GM12878 (cell line): Measurements from ENCODE around the gene IGFLR1. TPM values are rescaled to one million over a fixed set of nuclear protein-coding genes. Genes with fewer than 3 reads are reported as not detected.

Experiments used
- ATAC-seq: fragments of 200-7000 bp; cut with Tn5 transposase; 3 replicates; pipeline ENCODE4 v1.9.1; 2020; ENCODE audit warnings: mild to moderate bottlenecking, moderate library complexity
- BruUV-seq: library from RNA; stranded (reverse); fragments of 400-500 nt; replicated peaks from 2 replicates; lab custom pipeline; 2021; lab: Mats Ljungman, UMichigan
- CTCF ChIA-PET: fragments of 300-600 bp; sonication (Branson Sonifier 250); formaldehyde crosslinking; extraction: SDS; loops from one replicate; lab custom pipeline; 2021; ENCODE audit warnings: inconsistent platforms; lab: Yijun Ruan, JAX
- POLR2A ChIA-PET: fragments of 350-600 bp; formaldehyde crosslinking; extraction: SDS; loops from one replicate; lab custom pipeline; 2021; ENCODE audit warnings: inconsistent platforms; lab: Charles Lee
- RAD21 ChIA-PET: fragments of 300-600 bp; sonication (Branson Sonifier 250); formaldehyde crosslinking; loops from one replicate; lab custom pipeline; 2023; ENCODE audit warnings: antibody characterized with exemption; ENCODE audit not compliant: unreplicated experiment; lab: Charles Lee
- SMC1A ChIA-PET: fragments of 300-600 bp; sonication (Branson Sonifier 250); formaldehyde crosslinking; loops from one replicate; lab custom pipeline; 2023; ENCODE audit not compliant: unreplicated experiment, uncharacterized antibody; lab: Charles Lee
- DNase-seq: peaks from one replicate; pipeline ENCODE4 v3.0.0-alpha.2; 2011; ENCODE audit warnings: low read depth, low spot score
- FAIRE-seq: peaks from 3 replicates; lab custom pipeline; 2011; peaks lifted over from hg19 to GRCh38; lab: Jason Lieb, UNC
- H2AFZ ChIP-seq: 2 replicates; pipeline ENCODE4 v1.6.0; 2011; ENCODE audit warnings: low read depth, low read length, control low read depth; ENCODE audit not compliant: control insufficient read depth
- H3K27ac ChIP-seq: 2 replicates; pipeline ENCODE4 v1.5.1; 2011; ENCODE audit warnings: control low read depth; ENCODE audit not compliant: control insufficient read depth, insufficient read depth
- H3K27me3 ChIP-seq, 2 experiments: replicated peaks in 1 of 2; 2 replicates each; pipeline versions ENCODE4 v1.6.0 to v1.6.1; 2011; ENCODE audit warnings: low read length in 1 of 2; ENCODE audit not compliant: control insufficient read depth in 2 of 2, insufficient read depth in 2 of 2
- H3K36me3 ChIP-seq, 2 experiments: 2 replicates each; pipeline ENCODE4 v1.5.1; 2011; ENCODE audit warnings: low read length in 1 of 2; ENCODE audit not compliant: control insufficient read depth in 2 of 2, insufficient read depth in 2 of 2
- H3K4me1 ChIP-seq: 2 replicates; pipeline ENCODE4 v1.6.1; 2011; ENCODE audit warnings: mild to moderate bottlenecking, low read length, moderate library complexity, mixed read lengths; ENCODE audit not compliant: control insufficient read depth, insufficient read depth
- H3K4me2 ChIP-seq: 2 replicates; pipeline ENCODE4 v1.6.0; 2011; ENCODE audit warnings: control low read depth; ENCODE audit not compliant: control insufficient read depth, insufficient read depth
- H3K4me3 ChIP-seq: fragments of 200-600 bp; sonication (generic); 2 replicates; pipeline ENCODE4 v1.5.1; 2016
- H3K79me2 ChIP-seq: 2 replicates; pipeline ENCODE4 v1.6.0; 2011; ENCODE audit warnings: low read length; ENCODE audit not compliant: control insufficient read depth, insufficient read depth
- H3K9ac ChIP-seq: 2 replicates; pipeline ENCODE4 v1.8.0; 2011; ENCODE audit warnings: low read length, control low read depth, mixed read lengths; ENCODE audit not compliant: control insufficient read depth, insufficient read depth
- H3K9me3 ChIP-seq: replicated peaks from 3 replicates; pipeline ENCODE4 v1.5.1; 2011; ENCODE audit warnings: mild to moderate bottlenecking, low read length; ENCODE audit not compliant: control insufficient read depth, insufficient read depth
- H4K20me1 ChIP-seq: 2 replicates; pipeline ENCODE4 v1.6.0; 2011; ENCODE audit not compliant: control insufficient read depth, insufficient read depth
- BCL11A ChIP-seq: IDR thresholded peaks from 2 replicates; pipeline ENCODE4 v1.6.1; 2011; ENCODE audit warnings: low read depth, low read length
- CHD2 ChIP-seq: IDR thresholded peaks from 2 replicates; pipeline ENCODE4 v1.6.1; 2011; ENCODE audit warnings: low read depth, low read length, improper control_type of control experiment, borderline replicate concordance
- CHD4 ChIP-seq: fragments of 200-600 bp; sonication (generic); IDR thresholded peaks from 2 replicates; pipeline ENCODE4 v1.6.1; 2016; ENCODE audit warnings: mild to moderate bottlenecking
- MXI1 ChIP-seq: fragments of 150-350 bp; IDR thresholded peaks from 2 replicates; pipeline ENCODE4 v1.6.1; 2011; ENCODE audit warnings: low read depth, mild to moderate bottlenecking, inconsistent platforms, low read length, improper control_type of control experiment
- MYB ChIP-seq: fragments of 150-350 bp; IDR thresholded peaks from 2 replicates; pipeline ENCODE4 v1.6.1; 2014; ENCODE audit warnings: mild to moderate bottlenecking, low read depth, low read length, borderline replicate concordance
- NKRF ChIP-seq: fragments of 450-650 bp; conservative IDR thresholded peaks from 2 replicates; pipeline ENCODE4 v1.6.1; 2017; ENCODE audit warnings: mild to moderate bottlenecking, moderate library complexity
- SIN3A ChIP-seq: IDR thresholded peaks from 2 replicates; pipeline ENCODE4 v1.6.1; 2012; ENCODE audit warnings: low read depth, low read length, improper control_type of control experiment
- SMC3 ChIP-seq: IDR thresholded peaks from 2 replicates; pipeline ENCODE4 v1.6.1; 2011; ENCODE audit warnings: low read length, improper control_type of control experiment, borderline replicate concordance
- SP1 ChIP-seq: IDR thresholded peaks from one replicate; pipeline ENCODE4 v1.6.1; 2011; ENCODE audit warnings: low read depth, low read length
- SREBF2 ChIP-seq: IDR thresholded peaks from 2 replicates; pipeline ENCODE4 v1.6.1; 2012; ENCODE audit warnings: mild to moderate bottlenecking, low read length
- STAT3 ChIP-seq: IDR thresholded peaks from 2 replicates; pipeline ENCODE4 v1.6.1; 2011; ENCODE audit warnings: low read depth, low read length, improper control_type of control experiment
- TCF3 ChIP-seq: IDR thresholded peaks from 2 replicates; pipeline ENCODE4 v1.6.1; 2012; ENCODE audit warnings: low read depth, mild to moderate bottlenecking, low read length, borderline replicate concordance; ENCODE audit not compliant: insufficient read depth
- WRNIP1 ChIP-seq: IDR thresholded peaks from 2 replicates; pipeline ENCODE4 v1.6.1; 2011; ENCODE audit warnings: low read depth, low read length, improper control_type of control experiment, borderline replicate concordance
- WGBS: methylation state at CpG from one replicate; pipeline ENCODE4 v1.1.6; 2016; ENCODE audit warnings: low lambda C conversion rate; ENCODE audit not compliant: insufficient replicate concordance, insufficient coverage; ENCODE audit errors: missing lambda C conversion rate; 5-methylcytosine and 5-hydroxymethylcytosine counted together
- in situ Hi-C: fragments of 300-500 bp; cut with MboI; formaldehyde crosslinking; loops from 9 replicates; pipeline ENCODE4 v1.14.3; 2018; ENCODE audit warnings: mixed read lengths
- intact Hi-C: fragments of 100-400 bp; cut with micrococcal nuclease; formaldehyde crosslinking; loops from one replicate; pipeline ENCODE4 v1.14.2; 2022; ENCODE audit not compliant: unreplicated experiment
- polyA plus RNA-seq, 11 experiments: library from polyadenylated mRNA; depleted of rRNA in 4 of 11; unstranded in 6 of 11; stranded (reverse) in 5 of 11; fragments of >200 nt; fragmentation: Nextera tagmentation in 4 of 11; fragmentation: Illumina TruSeq in 1 of 11; extraction: Ambion mirVana in 4 of 11; extraction: Trizol in 1 of 11; gene quantifications; 1 replicate in 1 of 11; 2 replicates in 10 of 11; pipeline versions ENCODE4 v1.2.1 to v1.2.3, GENCODE V29; 2011 to 2016; ENCODE audit warnings: inconsistent platforms in 2 of 11, missing spikeins in 2 of 11, low read depth in 1 of 11
- total RNA-seq, 4 experiments: library from RNA; depleted of rRNA in 3 of 4; stranded (reverse); fragments of >200 nt in 3 of 4; fragmentation: Illumina TruSeq in 1 of 4; extraction: Trizol in 1 of 4; gene quantifications; 2 replicates each; pipeline versions ENCODE4 v1.2.1 to v1.2.3, GENCODE V29; 2013 to 2021
- TF ChIP-seq, protein P1 (sequence below): IDR thresholded peaks from 2 replicates; pipeline ENCODE4 v1.6.1; 2011; ENCODE audit warnings: low read depth, mild to moderate bottlenecking, low read length, moderate library complexity, borderline replicate concordance; ENCODE audit errors: extremely low read depth
- TF ChIP-seq, protein P2 (sequence below): IDR thresholded peaks from 2 replicates; pipeline ENCODE4 v1.6.1; 2011; ENCODE audit warnings: low read depth, low read length, improper control_type of control experiment, borderline replicate concordance
- TF ChIP-seq, protein P3 (sequence below): fragments of 150-350 bp; IDR thresholded peaks from 2 replicates; pipeline ENCODE4 v1.6.1; 2014; ENCODE audit warnings: mild to moderate bottlenecking, low read depth, low read length

Gene IGFLR1
- total and polyA plus RNA-seq, 10 of the 15 experiments (the other 5 are each of a cell fraction or from before 2014, with no cell fraction given), result 2.5 to 39.9 (median 24.8) TPM

- RAD21 ChIA-PET, result no interaction called here
These were observed 17.7 kb downstream of the IGFLR1 start for GRCh38 chr19:35724560-35724959.

More at GRCh38 chr19:35724560-35724959, 17.7 kb downstream of the IGFLR1 start:
- Histone ChIP-seq H2AFZ (no peak overlapping the region), H3K9ac (no peak overlapping the region), H3K36me3 (peaks cover 27 to 42% of the 10 kb centered on the region in 2 experiments), H3K4me3 (no peak overlapping the region), H3K4me1 (peaks cover 2% of the 10 kb centered on the region; the same call in 1 of the 2 replicates), H3K27ac (no peak overlapping the region), H3K9me3 (no peaks in the 10 kb centered on the region), H3K4me2 (no peak overlapping the region), H4K20me1 (no peaks in the 10 kb centered on the region; the same call in 1 of the 2 replicates), H3K27me3 (no peaks in the 10 kb centered on the region), H3K79me2 (peaks cover 5% of the 10 kb centered on the region)
- DNase-seq (no peak), ATAC-seq (no peak), FAIRE-seq (no peak)
- intact Hi-C loops, result no loop called here
- SMC1A ChIA-PET, result interaction anchor here (0.8 kb wide), 1 partner anchor 30 kb away, joined by 3 read pairs; no protein-coding TSS in a partner anchor
- no TSS peak for BruUV-seq
- CTCF ChIA-PET, result no interaction called here
- POLR2A ChIA-PET, result no interaction called here
- WGBS, result 96% methylated on average over 12 of the region's 12 CpGs
- TF ChIP-seq BCL11A (no peak), SIN3A (no peak), MXI1 (no peak), SREBF2 (no peak), WRNIP1 (no peak), STAT3 (no peak), SP1 (no peak), CHD2 (no peak), CHD4 (no peak), SMC3 (no peak), TCF3 (no peak), NKRF (no peak), MYB (no peak)
- TF ChIP-seq, protein P1, sequence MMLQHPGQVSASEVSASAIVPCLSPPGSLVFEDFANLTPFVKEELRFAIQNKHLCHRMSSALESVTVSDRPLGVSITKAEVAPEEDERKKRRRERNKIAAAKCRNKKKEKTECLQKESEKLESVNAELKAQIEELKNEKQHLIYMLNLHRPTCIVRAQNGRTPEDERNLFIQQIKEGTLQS, result no peak
- TF ChIP-seq, protein P2, sequence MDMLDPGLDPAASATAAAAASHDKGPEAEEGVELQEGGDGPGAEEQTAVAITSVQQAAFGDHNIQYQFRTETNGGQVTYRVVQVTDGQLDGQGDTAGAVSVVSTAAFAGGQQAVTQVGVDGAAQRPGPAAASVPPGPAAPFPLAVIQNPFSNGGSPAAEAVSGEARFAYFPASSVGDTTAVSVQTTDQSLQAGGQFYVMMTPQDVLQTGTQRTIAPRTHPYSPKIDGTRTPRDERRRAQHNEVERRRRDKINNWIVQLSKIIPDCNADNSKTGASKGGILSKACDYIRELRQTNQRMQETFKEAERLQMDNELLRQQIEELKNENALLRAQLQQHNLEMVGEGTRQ, result no peak
- TF ChIP-seq, protein P3, sequence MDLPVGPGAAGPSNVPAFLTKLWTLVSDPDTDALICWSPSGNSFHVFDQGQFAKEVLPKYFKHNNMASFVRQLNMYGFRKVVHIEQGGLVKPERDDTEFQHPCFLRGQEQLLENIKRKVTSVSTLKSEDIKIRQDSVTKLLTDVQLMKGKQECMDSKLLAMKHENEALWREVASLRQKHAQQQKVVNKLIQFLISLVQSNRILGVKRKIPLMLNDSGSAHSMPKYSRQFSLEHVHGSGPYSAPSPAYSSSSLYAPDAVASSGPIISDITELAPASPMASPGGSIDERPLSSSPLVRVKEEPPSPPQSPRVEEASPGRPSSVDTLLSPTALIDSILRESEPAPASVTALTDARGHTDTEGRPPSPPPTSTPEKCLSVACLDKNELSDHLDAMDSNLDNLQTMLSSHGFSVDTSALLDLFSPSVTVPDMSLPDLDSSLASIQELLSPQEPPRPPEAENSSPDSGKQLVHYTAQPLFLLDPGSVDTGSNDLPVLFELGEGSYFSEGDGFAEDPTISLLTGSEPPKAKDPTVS, result no peak
- in situ Hi-C loops, result no loop called here
